ENCODE data around the gene IDH2. TPM values are rescaled to one million over a fixed set of nuclear protein-coding genes. Genes with fewer than 3 reads are reported as not detected.

IDH2 gene
- total RNA-seq, 5 donors from 2014 or later (not counting 1 experiment from before 2014, with no cell fraction given), result 45.8 to 56.1 (median 49.2) TPM

- H3K9me3 Mint-ChIP-seq, result no peaks in the 10 kb centered on the region
- H3K36me3 Mint-ChIP-seq, result peaks cover 27% of the 10 kb centered on the region
- H3K4me3 Mint-ChIP-seq, result no peak overlapping the region
- 91% methylated on average over 10 of the region's 11 CpGs for WGBS (ENCODE audit: insufficient coverage)
- Histone ChIP-seq H3K4me1 (ENCODE audit: control insufficient read depth in 1 of 2, extremely low read depth in 1 of 2, insufficient read depth in 2 of 2, low read length in 2 of 2) (peaks cover 2 to 30% of the 10 kb centered on the region in 2 experiments), H3K4me3 (ENCODE audit: control insufficient read depth in 1 of 2, extremely low read depth in 1 of 2, low read length in 1 of 2) (no peak overlapping the region), H3K9me3 (no peaks in the 10 kb centered on the region), H3K27me3 (replicated peaks in 1 of 2; ENCODE audit: control insufficient read depth in 2 of 2, extremely low read depth in 1 of 2, insufficient read depth in 2 of 2, low read length in 1 of 2) (no peaks in the 10 kb centered on the region), H3K27ac (ENCODE audit: low read length) (no peak overlapping the region), H3K36me3 (ENCODE audit: control insufficient read depth in 2 of 2, extremely low read depth in 1 of 2, insufficient read depth in 1 of 2, low read length in 1 of 2) (peaks cover 22 to 62% of the 10 kb centered on the region in 2 donors)
- DNase-seq (no peak), ATAC-seq (replicated peaks in 1 of 4) (no peak)
- no peaks in the 10 kb centered on the region for H3K27me3 Mint-ChIP-seq
- ChIA-PET POLR2A (no interaction called here), CTCF (no interaction called here)
- peaks cover 27 to 37% (median 31%) of the 10 kb centered on the region in 3 donors for H3K4me1 Mint-ChIP-seq
- H3K27ac Mint-ChIP-seq, result no peak overlapping the region
These were observed 11.9 kb downstream of the IDH2 start for GRCh38 chr15:90090226-90090848.

GRCh38 chr15:90087454-90088154 is 14.7 kb downstream of the IDH2 start:
- H3K36me3 Mint-ChIP-seq, result peaks cover 35% of the 10 kb centered on the region
- ChIA-PET POLR2A (no interaction called here), CTCF (interaction anchor here (0.5 to 0.9 kb wide), 4 partner anchors 12 to 327 kb away, joined by 3 to 5 read pairs (median 3); no protein-coding TSS in a partner anchor)
- peaks cover 28 to 83% of the 10 kb centered on the region in 2 donors for H3K36me3 ChIP-seq (ENCODE audit: control insufficient read depth in 2 of 2, extremely low read depth in 1 of 2, insufficient read depth in 1 of 2, low read length in 1 of 2)
- H3K27ac Mint-ChIP-seq, result no peak overlapping the region
- H3K4me3 ChIP-seq (ENCODE audit: control insufficient read depth in 1 of 2, extremely low read depth in 1 of 2, low read length in 1 of 2), result no peak overlapping the region
- peaks cover 0 to 7% of the 10 kb centered on the region in 2 experiments for H3K4me1 ChIP-seq (ENCODE audit: control insufficient read depth in 1 of 2, extremely low read depth in 1 of 2, insufficient read depth in 2 of 2, low read length in 2 of 2)
- no peaks in the 10 kb centered on the region for H3K9me3 ChIP-seq
- no peaks in the 10 kb centered on the region for H3K27me3 Mint-ChIP-seq
- H3K27me3 ChIP-seq (replicated peaks in 1 of 2; ENCODE audit: control insufficient read depth in 2 of 2, extremely low read depth in 1 of 2, insufficient read depth in 2 of 2, low read length in 1 of 2), result no peaks in the 10 kb centered on the region
- WGBS (ENCODE audit: insufficient coverage), result 84% methylated on average over 14 of the region's 20 CpGs
- ATAC-seq (replicated peaks in 1 of 4) (peak in 2 of 4 experiments; percentile 34 to 51), DNase-seq (peak in 3 of 35 experiments; percentile 26 to 43 (median 30))
- H3K4me1 Mint-ChIP-seq, result peaks cover 13 to 16% (median 13%) of the 10 kb centered on the region in 3 donors
- H3K27ac ChIP-seq (ENCODE audit: low read length), result no peak overlapping the region
- H3K9me3 Mint-ChIP-seq, result no peaks in the 10 kb centered on the region
- no peak overlapping the region for H3K4me3 Mint-ChIP-seq

- 97% methylated on average over 5 of the region's 7 CpGs for WGBS (ENCODE audit: insufficient coverage)
These were observed 15.4 kb downstream of the IDH2 start for GRCh38 chr15:90086868-90087268.

GRCh38 chr15:90085565-90085964 is 16.7 kb downstream of the IDH2 start:
- CTCF ChIA-PET, result interaction anchor here (0.9 to 2.0 kb wide), 3 partner anchors 123 to 211 kb away, joined by 3 to 10 read pairs (median 8); no protein-coding TSS in a partner anchor

More at GRCh38 chr15:90086868-90087268, 15.4 kb downstream of the IDH2 start:
- Histone ChIP-seq H3K27me3 (replicated peaks in 1 of 2; ENCODE audit: control insufficient read depth in 2 of 2, extremely low read depth in 1 of 2, insufficient read depth in 2 of 2, low read length in 1 of 2) (no peaks in the 10 kb centered on the region), H3K4me3 (ENCODE audit: control insufficient read depth in 1 of 2, extremely low read depth in 1 of 2, low read length in 1 of 2) (no peak overlapping the region), H3K9me3 (no peaks in the 10 kb centered on the region), H3K27ac (ENCODE audit: low read length) (no peak overlapping the region), H3K36me3 (ENCODE audit: control insufficient read depth in 2 of 2, extremely low read depth in 1 of 2, insufficient read depth in 1 of 2, low read length in 1 of 2) (peaks cover 31 to 91% of the 10 kb centered on the region in 2 donors), H3K4me1 (ENCODE audit: control insufficient read depth in 1 of 2, extremely low read depth in 1 of 2, insufficient read depth in 2 of 2, low read length in 2 of 2) (peaks cover 0 to 7% of the 10 kb centered on the region in 2 experiments)
- H3K27ac Mint-ChIP-seq, result peak overlapping the region; percentile 34 to 77
- CTCF ChIA-PET, result interaction anchor here in 1 of 2 donors (0.7 to 2.0 kb wide), 4 partner anchors 12 to 326 kb away, joined by 3 to 8 read pairs (median 4); no protein-coding TSS in a partner anchor
- no peaks in the 10 kb centered on the region for H3K27me3 Mint-ChIP-seq
- DNase-seq, result peak in 28 of 35 experiments; percentile 23 to 65 (median 46)
- H3K4me1 Mint-ChIP-seq, result peaks cover 7 to 14% (median 13%) of the 10 kb centered on the region in 3 donors
- peaks cover 35% of the 10 kb centered on the region for H3K36me3 Mint-ChIP-seq
- no peak overlapping the region for H3K4me3 Mint-ChIP-seq
- ATAC-seq (replicated peaks in 1 of 4), result peak; percentile 49 to 79 (median 70)
- no peaks in the 10 kb centered on the region for H3K9me3 Mint-ChIP-seq
- POLR2A ChIA-PET, result no interaction called here

GRCh38 chr15:90084876-90085423 is 17.3 kb downstream of the IDH2 start:
- Mint-ChIP-seq H3K36me3 (peaks cover 28% of the 10 kb centered on the region), H3K27me3 (no peaks in the 10 kb centered on the region), H3K9me3 (no peaks in the 10 kb centered on the region), H3K4me3 (no peak overlapping the region), H3K27ac (no peak overlapping the region), H3K4me1 (peaks cover 6 to 7% (median 7%) of the 10 kb centered on the region in 3 donors)
- Histone ChIP-seq H3K4me1 (ENCODE audit: control insufficient read depth in 1 of 2, extremely low read depth in 1 of 2, insufficient read depth in 2 of 2, low read length in 2 of 2) (no peaks in the 10 kb centered on the region), H3K27ac (ENCODE audit: low read length) (no peak overlapping the region), H3K27me3 (replicated peaks in 1 of 2; ENCODE audit: control insufficient read depth in 2 of 2, extremely low read depth in 1 of 2, insufficient read depth in 2 of 2, low read length in 1 of 2) (no peaks in the 10 kb centered on the region), H3K4me3 (ENCODE audit: control insufficient read depth in 1 of 2, extremely low read depth in 1 of 2, low read length in 1 of 2) (no peak overlapping the region), H3K36me3 (ENCODE audit: control insufficient read depth in 2 of 2, extremely low read depth in 1 of 2, insufficient read depth in 1 of 2, low read length in 1 of 2) (peaks cover 29 to 84% of the 10 kb centered on the region in 2 donors), H3K9me3 (no peaks in the 10 kb centered on the region)
- POLR2A ChIA-PET, result no interaction called here
- ATAC-seq (replicated peaks in 1 of 4), result no peak
- no peak for DNase-seq
- WGBS (ENCODE audit: insufficient coverage), result 96% methylated on average over 15 of the region's 18 CpGs
- CTCF ChIA-PET, result interaction anchor here (0.5 to 2.0 kb wide), 3 partner anchors 37 to 210 kb away, joined by 5 to 10 read pairs (median 8); no protein-coding TSS in a partner anchor

More at GRCh38 chr15:90085565-90085964, 16.7 kb downstream of the IDH2 start:
- no peak overlapping the region for H3K4me3 ChIP-seq (ENCODE audit: control insufficient read depth in 1 of 2, extremely low read depth in 1 of 2, low read length in 1 of 2)
- no peaks in the 10 kb centered on the region for H3K9me3 ChIP-seq
- Mint-ChIP-seq H3K4me3 (no peak overlapping the region), H3K36me3 (peaks cover 30% of the 10 kb centered on the region), H3K9me3 (no peaks in the 10 kb centered on the region), H3K27me3 (no peaks in the 10 kb centered on the region), H3K27ac (no peak overlapping the region), H3K4me1 (peaks cover 7 to 8% (median 7%) of the 10 kb centered on the region in 3 donors)
- ATAC-seq (replicated peaks in 1 of 4), result no peak
- H3K27me3 ChIP-seq (replicated peaks in 1 of 2; ENCODE audit: control insufficient read depth in 2 of 2, extremely low read depth in 1 of 2, insufficient read depth in 2 of 2, low read length in 1 of 2), result no peaks in the 10 kb centered on the region
- 100% methylated on average over 2 of the region's 3 CpGs for WGBS (ENCODE audit: insufficient coverage)
- no peak overlapping the region for H3K27ac ChIP-seq (ENCODE audit: low read length)
- peaks cover 29 to 85% of the 10 kb centered on the region in 2 donors for H3K36me3 ChIP-seq (ENCODE audit: control insufficient read depth in 2 of 2, extremely low read depth in 1 of 2, insufficient read depth in 1 of 2, low read length in 1 of 2)
- no peak for DNase-seq
- no peaks in the 10 kb centered on the region for H3K4me1 ChIP-seq (ENCODE audit: control insufficient read depth in 1 of 2, extremely low read depth in 1 of 2, insufficient read depth in 2 of 2, low read length in 2 of 2)
- POLR2A ChIA-PET, result no interaction called here

GRCh38 chr15:90083954-90084607 is 18.2 kb downstream of the IDH2 start:
- whole genome bisulfite sequencing (ENCODE audit: insufficient coverage), result 94% methylated on average over 12 of the region's 14 CpGs

More at GRCh38 chr15:90083954-90084607, 18.2 kb downstream of the IDH2 start:
- ATAC-seq (replicated peaks in 1 of 4) (no peak), DNase-seq (no peak)
- H3K4me3 Mint-ChIP-seq, result no peak overlapping the region
- H3K9me3 Mint-ChIP-seq, result no peaks in the 10 kb centered on the region
- CTCF ChIA-PET, result interaction anchor here (0.5 to 1.8 kb wide), 3 partner anchors 38 to 343 kb away, joined by 3 to 10 read pairs (median 5); no protein-coding TSS in a partner anchor
- H3K27ac ChIP-seq (ENCODE audit: low read length), result no peak overlapping the region
- peaks cover 25% of the 10 kb centered on the region for H3K36me3 Mint-ChIP-seq
- peaks cover 28 to 82% of the 10 kb centered on the region in 2 donors for H3K36me3 ChIP-seq (ENCODE audit: control insufficient read depth in 2 of 2, extremely low read depth in 1 of 2, insufficient read depth in 1 of 2, low read length in 1 of 2)
- H3K4me1 ChIP-seq (ENCODE audit: control insufficient read depth in 1 of 2, extremely low read depth in 1 of 2, insufficient read depth in 2 of 2, low read length in 2 of 2), result no peaks in the 10 kb centered on the region
- POLR2A ChIA-PET, result no interaction called here
- peaks cover 4 to 7% (median 7%) of the 10 kb centered on the region in 3 donors for H3K4me1 Mint-ChIP-seq
- H3K9me3 ChIP-seq, result no peaks in the 10 kb centered on the region
- H3K27ac Mint-ChIP-seq, result peak overlapping the region; percentile 25 to 52
- H3K27me3 Mint-ChIP-seq, result no peaks in the 10 kb centered on the region
- no peaks in the 10 kb centered on the region for H3K27me3 ChIP-seq (replicated peaks in 1 of 2; ENCODE audit: control insufficient read depth in 2 of 2, extremely low read depth in 1 of 2, insufficient read depth in 2 of 2, low read length in 1 of 2)
- H3K4me3 ChIP-seq (ENCODE audit: control insufficient read depth in 1 of 2, extremely low read depth in 1 of 2, low read length in 1 of 2), result no peak overlapping the region

Measured in T-cell (primary cell).